Measurements from ENCODE around the gene NOP53.

NOP53 gene

GRCh38 chr19:47745010-47745901, at the start of gene NOP53:
NOP53 (plus strand) TSS chr19:47745546; CDS start chr19:47745560, 14 bp downstream.
- Histone ChIP-seq H3K79me2 (ENCODE audit: insufficient read depth, low read length) (peaks cover 41% of the 10 kb centered on the region), H4K20me1 (ENCODE audit: insufficient read depth, low read length) (peaks cover 18% of the 10 kb centered on the region; the same call in 1 of the 2 replicates), H3K36me3 (ENCODE audit: insufficient read depth, low read length) (peaks cover 36% of the 10 kb centered on the region), H2AFZ (ENCODE audit: low read depth, low read length) (peak within 1 kb of the TSS; percentile 96), H3K4me2 (ENCODE audit: insufficient read depth, low read length) (peak within 1 kb of the TSS; percentile 79), H3K9me3 (ENCODE audit: insufficient read depth, low read length, severe bottlenecking) (no peaks in the 10 kb centered on the region), H3K27ac (ENCODE audit: low read length) (peak within 1 kb of the TSS; percentile 99), H3K27me3 (ENCODE audit: insufficient read depth, low read length, poor library complexity) (no peaks in the 10 kb centered on the region), H3K9ac (ENCODE audit: low read depth, low read length) (peak within 1 kb of the TSS; percentile 93), H3K4me1 (ENCODE audit: insufficient read depth, low read length) (peaks cover 35% of the 10 kb centered on the region), H3K4me3 (ENCODE audit: low read depth in 1 of 2, low read length in 2 of 2) (peak within 1 kb of the TSS; percentile 90 to 91)
- TF ChIP-seq CTCF (IDR thresholded peaks at IDR 0.05; ENCODE audit: borderline replicate concordance, extremely low read depth, low read length, poor library complexity, severe bottlenecking) = no peak
- TF ChIP-seq EZH2 (IDR thresholded peaks at IDR 0.05; ENCODE audit: borderline replicate concordance, low read depth, low read length, severe bottlenecking) = no peak
- peak; percentile 87 for ATAC-seq (ENCODE audit: insufficient read depth, low read depth)
- DNase-seq = peak; percentile 95

- Histone ChIP-seq H3K4me3 (ENCODE audit: low read depth in 1 of 2, low read length in 2 of 2) (no peak overlapping the region), H3K9me3 (ENCODE audit: insufficient read depth, low read length, severe bottlenecking) (no peaks in the 10 kb centered on the region), H3K27ac (ENCODE audit: low read length) (no peak overlapping the region), H2AFZ (ENCODE audit: low read depth, low read length) (no peak overlapping the region), H3K4me2 (ENCODE audit: insufficient read depth, low read length) (no peak overlapping the region), H3K36me3 (ENCODE audit: insufficient read depth, low read length) (peaks cover 47% of the 10 kb centered on the region), H3K79me2 (ENCODE audit: insufficient read depth, low read length) (no peaks in the 10 kb centered on the region), H4K20me1 (ENCODE audit: insufficient read depth, low read length) (peaks cover 36% of the 10 kb centered on the region), H3K27me3 (ENCODE audit: insufficient read depth, low read length, poor library complexity) (no peaks in the 10 kb centered on the region), H3K4me1 (ENCODE audit: insufficient read depth, low read length) (no peaks in the 10 kb centered on the region), H3K9ac (ENCODE audit: low read depth, low read length) (no peak overlapping the region)
- ATAC-seq (ENCODE audit: insufficient read depth, low read depth) (no peak), DNase-seq (no peak)
- TF ChIP-seq CTCF (IDR thresholded peaks at IDR 0.05; ENCODE audit: borderline replicate concordance, extremely low read depth, low read length, poor library complexity, severe bottlenecking) = no peak
- no peak for TF ChIP-seq EZH2 (IDR thresholded peaks at IDR 0.05; ENCODE audit: borderline replicate concordance, low read depth, low read length, severe bottlenecking)
Measured at GRCh38 chr19:47696635-47697034, 48.7 kb upstream of the NOP53 start.

GRCh38 chr19:47697863-47698609, 47.3 kb upstream of the NOP53 start:
- Histone ChIP-seq H3K36me3 (ENCODE audit: insufficient read depth, low read length) (peaks cover 39% of the 10 kb centered on the region), H3K4me1 (ENCODE audit: insufficient read depth, low read length) (no peaks in the 10 kb centered on the region), H4K20me1 (ENCODE audit: insufficient read depth, low read length) (peaks cover 29% of the 10 kb centered on the region), H3K4me3 (ENCODE audit: low read depth in 1 of 2, low read length in 2 of 2) (no peak overlapping the region), H3K27ac (ENCODE audit: low read length) (no peak overlapping the region; the same call in 1 of the 2 replicates), H3K79me2 (ENCODE audit: insufficient read depth, low read length) (no peaks in the 10 kb centered on the region), H3K9me3 (ENCODE audit: insufficient read depth, low read length, severe bottlenecking) (no peaks in the 10 kb centered on the region), H3K4me2 (ENCODE audit: insufficient read depth, low read length) (no peak overlapping the region), H3K27me3 (ENCODE audit: insufficient read depth, low read length, poor library complexity) (no peaks in the 10 kb centered on the region), H2AFZ (ENCODE audit: low read depth, low read length) (no peak overlapping the region), H3K9ac (ENCODE audit: low read depth, low read length) (no peak overlapping the region)
- peak; percentile 97 for TF ChIP-seq CTCF (IDR thresholded peaks at IDR 0.05; ENCODE audit: borderline replicate concordance, extremely low read depth, low read length, poor library complexity, severe bottlenecking)
- TF ChIP-seq EZH2 (IDR thresholded peaks at IDR 0.05; ENCODE audit: borderline replicate concordance, low read depth, low read length, severe bottlenecking) = no peak
- ATAC-seq (ENCODE audit: insufficient read depth, low read depth) (peak; percentile 76), DNase-seq (peak; percentile 60)
